NCI-H2227 treated with DMSO at 0.1 percent for 48 hours (cell line): Measurements from ENCODE around the gene ABHD16B.

Experiments
- DNase-seq: peaks from one replicate; lab custom pipeline; 2025; lab: John Stamatoyannopoulos, UW

ABHD16B gene

DNA sequence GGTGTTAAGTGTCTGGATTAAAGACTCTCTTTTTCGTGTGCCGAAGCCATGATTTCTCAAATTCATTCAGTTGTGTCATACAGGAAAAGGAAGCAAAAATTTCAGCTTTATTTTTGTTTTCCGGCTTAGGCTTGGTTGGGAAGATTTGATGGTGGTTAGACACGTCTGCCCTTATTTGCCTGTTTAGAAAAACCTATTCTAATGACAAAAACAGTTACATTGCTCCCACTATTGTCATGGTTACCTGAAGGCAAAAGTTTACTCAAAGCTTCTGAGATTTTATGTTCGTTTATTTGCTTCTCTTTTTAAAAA is 34.6 kb downstream of the ABHD16B start:
- DNase-seq: no peak

- DNase-seq: no peak
Observed at GRCh38 chr20:63896264-63897105, 35.2 kb downstream of the ABHD16B start.

- DNase-seq: no peak
Observed at GRCh38 chr20:63897978-63898561, 36.8 kb downstream of the ABHD16B start.

DNA sequence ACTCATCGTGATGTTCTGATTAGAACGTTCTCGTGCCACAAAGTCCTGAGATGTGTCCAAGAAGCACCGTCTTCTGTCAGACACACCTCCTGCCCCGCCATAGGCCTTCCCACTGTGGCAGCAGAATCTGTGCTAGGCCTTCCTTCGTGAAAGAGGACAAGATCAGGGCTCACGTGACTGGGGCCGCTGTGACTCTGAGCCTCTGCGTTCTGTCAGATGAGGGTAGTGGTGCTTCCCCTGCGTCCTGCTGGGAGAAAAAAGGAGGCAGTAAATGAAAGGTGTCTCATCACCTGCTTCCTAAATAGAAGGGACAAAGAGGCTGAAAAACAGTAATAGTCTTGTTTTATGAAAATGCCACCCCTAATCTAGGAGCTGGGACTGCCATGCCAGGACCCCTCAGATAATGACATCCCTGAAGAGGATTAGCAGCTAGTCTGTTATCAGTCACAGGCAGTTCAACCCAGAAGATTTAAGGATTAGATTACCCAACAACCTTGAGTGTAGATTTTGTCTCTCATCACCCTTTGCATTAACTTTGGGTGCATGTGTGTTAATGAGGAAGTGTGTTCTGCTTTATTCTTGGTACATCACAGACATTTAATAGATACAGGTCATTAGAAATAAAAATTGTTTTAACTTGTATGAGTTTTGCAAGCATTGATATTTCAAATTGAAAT is 37.7 kb downstream of the ABHD16B start:
- DNase-seq: no peak

- no peak for DNase-seq
Observed at GRCh38 chr20:63900413-63900812, 39.1 kb downstream of the ABHD16B start.

- DNase-seq: no peak
Observed at GRCh38 chr20:63903796-63904561, 42.7 kb downstream of the ABHD16B start.

DNA sequence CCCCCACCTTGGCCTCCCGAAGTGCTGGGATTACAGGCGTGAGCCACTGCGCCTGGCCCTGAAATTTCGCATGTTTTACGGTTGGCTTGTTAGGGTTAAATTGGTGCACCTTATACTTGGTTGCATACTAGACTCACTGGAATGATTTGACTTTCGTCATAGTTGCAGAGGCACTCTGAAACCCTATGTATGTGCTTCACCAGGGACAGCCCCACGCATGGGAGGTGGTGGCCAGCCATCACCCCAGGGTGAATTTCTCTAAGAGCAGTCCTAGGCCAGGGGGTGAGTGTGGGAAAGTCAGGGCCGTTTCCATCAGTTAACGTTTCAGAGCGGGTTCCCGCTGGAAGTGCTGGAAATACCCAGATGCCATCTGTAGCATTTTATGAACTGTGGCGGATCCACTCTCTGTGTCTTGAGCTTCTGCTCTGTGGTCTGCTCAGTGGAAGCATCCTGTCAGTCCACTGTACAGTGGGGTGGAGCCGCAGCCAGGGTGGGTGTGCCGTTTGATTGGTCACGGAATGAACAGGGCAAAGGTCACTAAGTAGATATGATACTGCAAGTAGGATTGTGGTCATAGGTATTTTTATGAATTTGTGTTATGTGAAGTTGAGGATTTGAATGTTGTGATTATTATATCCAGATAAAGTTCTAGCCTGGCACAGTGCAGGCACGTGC is 46.8 kb downstream of the ABHD16B start:
- no peak for DNase-seq

- DNase-seq: peak; percentile 12
Observed at GRCh38 chr20:63911176-63911575, 49.9 kb downstream of the ABHD16B start.
